ENCODE measurements around the gene PTPN7.

Gene PTPN7

GRCh38 chr1:202101184-202101583 lies 59.2 kb downstream of the PTPN7 start:
- DNase-seq = no peak

All from activated naive CD4-positive, alpha-beta T cell treated with anti-CD3 and anti-CD28 coated beads, Interleukin-2, amount 50 U/mL, for 16 hours (primary cell).